Bronchial epithelial cell (primary cell): ENCODE measurements around the gene PODXL. TPM values are rescaled to one million over a fixed set of nuclear protein-coding genes. Genes with fewer than 3 reads are reported as not detected.

Experiments
- DNase-seq: peaks from one replicate; pipeline ENCODE4 v3.0.0-alpha.2; 2010; ENCODE audit warnings: low read depth
- FAIRE-seq: peaks from 2 replicates; lab custom pipeline; 2011; peaks lifted over from hg19 to GRCh38; lab: Jason Lieb, UNC
- H3K27me3 ChIP-seq: 2 replicates; pipeline ENCODE4 v1.5.1; 2011; ENCODE audit warnings: low read length; ENCODE audit not compliant: control insufficient read depth, insufficient read depth
- H3K36me3 ChIP-seq: 2 replicates; pipeline ENCODE4 v1.5.1; 2011; ENCODE audit warnings: low read length; ENCODE audit not compliant: control insufficient read depth, insufficient read depth
- H3K4me3 ChIP-seq: 2 replicates; pipeline ENCODE4 v1.5.1; 2011; ENCODE audit warnings: mild to moderate bottlenecking, low read depth, low read length, control low read depth
- total RNA-seq: library from RNA; depleted of rRNA; stranded (reverse); fragments of >200 nt; gene quantifications from 2 replicates; pipeline ENCODE4 v1.2.1, GENCODE V29; 2014
- TF ChIP-seq, protein P1 (sequence below): IDR thresholded peaks from 2 replicates; pipeline ENCODE4 v1.5.1; 2011; ENCODE audit warnings: mild to moderate bottlenecking, moderate library complexity, low read length, control low read depth, inconsistent platforms; ENCODE audit not compliant: insufficient read depth, severe bottlenecking

Gene PODXL
- total RNA-seq, 1 donor from 2014 or later, result 0.53 TPM

DNA sequence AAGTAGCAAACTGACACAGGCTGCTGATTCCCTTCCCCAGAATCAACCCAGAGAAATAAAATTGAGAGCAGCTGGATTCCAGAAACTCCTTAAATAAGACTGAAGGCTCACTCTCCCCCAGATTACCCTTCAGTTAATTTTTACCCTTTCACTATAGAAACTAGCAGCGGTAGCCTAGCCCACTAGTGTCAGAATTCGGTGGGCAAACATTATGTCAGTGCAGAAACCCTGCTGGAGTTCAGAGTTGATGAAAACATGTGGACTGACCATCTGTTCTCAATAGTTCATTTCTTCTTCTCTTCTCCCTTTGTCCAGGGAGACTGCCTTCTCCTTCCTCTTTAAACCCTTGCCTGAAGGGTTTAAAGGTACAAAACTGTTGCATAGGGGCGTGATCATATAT is 100.1 kb downstream of the PODXL start:
- DNase-seq (no peak), FAIRE-seq (no peak)
- Histone ChIP-seq H3K36me3 (no peaks in the 10 kb centered on the region), H3K4me3 (no peak overlapping the region), H3K27me3 (no peaks in the 10 kb centered on the region)
- TF ChIP-seq, protein P1, sequence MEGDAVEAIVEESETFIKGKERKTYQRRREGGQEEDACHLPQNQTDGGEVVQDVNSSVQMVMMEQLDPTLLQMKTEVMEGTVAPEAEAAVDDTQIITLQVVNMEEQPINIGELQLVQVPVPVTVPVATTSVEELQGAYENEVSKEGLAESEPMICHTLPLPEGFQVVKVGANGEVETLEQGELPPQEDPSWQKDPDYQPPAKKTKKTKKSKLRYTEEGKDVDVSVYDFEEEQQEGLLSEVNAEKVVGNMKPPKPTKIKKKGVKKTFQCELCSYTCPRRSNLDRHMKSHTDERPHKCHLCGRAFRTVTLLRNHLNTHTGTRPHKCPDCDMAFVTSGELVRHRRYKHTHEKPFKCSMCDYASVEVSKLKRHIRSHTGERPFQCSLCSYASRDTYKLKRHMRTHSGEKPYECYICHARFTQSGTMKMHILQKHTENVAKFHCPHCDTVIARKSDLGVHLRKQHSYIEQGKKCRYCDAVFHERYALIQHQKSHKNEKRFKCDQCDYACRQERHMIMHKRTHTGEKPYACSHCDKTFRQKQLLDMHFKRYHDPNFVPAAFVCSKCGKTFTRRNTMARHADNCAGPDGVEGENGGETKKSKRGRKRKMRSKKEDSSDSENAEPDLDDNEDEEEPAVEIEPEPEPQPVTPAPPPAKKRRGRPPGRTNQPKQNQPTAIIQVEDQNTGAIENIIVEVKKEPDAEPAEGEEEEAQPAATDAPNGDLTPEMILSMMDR, result no peak

DNA sequence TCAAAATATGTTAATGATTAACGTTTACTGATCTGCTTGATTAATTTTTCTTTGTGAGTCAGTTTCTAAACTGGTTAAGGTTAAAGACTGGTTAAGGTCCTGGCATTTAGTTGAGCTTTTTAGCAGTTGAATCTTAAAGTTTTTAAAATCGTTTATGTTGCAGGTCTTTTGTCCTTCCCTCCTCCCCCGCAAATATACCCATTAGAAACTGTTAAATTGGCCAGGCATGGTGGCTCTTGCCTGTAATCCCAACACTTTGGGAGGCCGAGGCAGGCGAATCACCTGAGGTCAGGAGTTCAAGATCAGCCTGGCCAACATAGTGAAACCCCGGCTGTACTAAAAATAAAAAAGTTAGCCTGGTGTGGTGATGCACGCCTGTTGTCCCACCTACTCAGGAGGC is 100.9 kb downstream of the PODXL start:
- no peak overlapping the region for H3K4me3 ChIP-seq
- H3K36me3 ChIP-seq, result no peaks in the 10 kb centered on the region
- DNase-seq (no peak), FAIRE-seq (no peak)
- no peaks in the 10 kb centered on the region for H3K27me3 ChIP-seq
- TF ChIP-seq, protein P1, result no peak

DNA sequence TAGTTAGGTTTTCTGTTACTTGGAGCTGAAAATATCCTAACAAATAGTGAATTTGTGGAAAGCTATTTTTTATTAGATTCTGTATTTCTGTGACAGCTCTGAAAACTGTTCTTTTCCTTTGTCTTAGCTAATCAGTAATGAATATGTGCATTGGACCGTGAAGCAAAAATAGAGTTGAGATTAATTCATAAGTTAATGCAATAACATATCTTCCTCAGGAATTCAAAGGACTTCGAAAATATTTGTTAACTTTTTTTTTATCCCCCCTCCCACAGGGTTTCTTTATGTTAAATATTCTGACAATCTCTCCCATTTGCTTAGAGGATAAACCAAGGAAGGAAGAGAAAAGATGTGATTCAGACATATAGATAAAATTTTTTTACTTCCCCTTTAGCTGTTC is 101.4 kb downstream of the PODXL start:
- TF ChIP-seq, protein P1, result no peak
- no peak for FAIRE-seq
- Histone ChIP-seq H3K27me3 (no peaks in the 10 kb centered on the region), H3K36me3 (no peaks in the 10 kb centered on the region), H3K4me3 (no peak overlapping the region)
- DNase-seq, result no peak

DNA sequence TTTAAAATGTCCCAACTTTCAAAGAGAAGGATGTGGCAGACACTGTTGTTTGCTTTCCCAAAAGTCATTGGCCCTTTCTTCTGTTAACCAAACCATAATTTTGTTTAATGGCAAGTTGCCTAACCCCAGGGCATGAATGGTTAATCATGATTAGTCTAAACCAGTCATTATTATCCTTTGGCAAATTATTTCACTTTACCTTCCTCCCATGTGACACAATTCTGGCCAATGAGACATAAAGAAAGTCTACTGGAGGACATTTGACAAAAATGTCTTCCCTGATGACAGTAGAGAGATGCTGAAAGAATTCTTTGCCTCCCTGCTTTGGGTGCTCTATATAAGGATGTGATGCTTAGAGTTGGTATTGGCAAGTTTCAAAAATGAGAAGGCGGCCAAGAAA is 101.9 kb downstream of the PODXL start:
- no peak for FAIRE-seq
- Histone ChIP-seq H3K36me3 (no peaks in the 10 kb centered on the region), H3K27me3 (no peaks in the 10 kb centered on the region), H3K4me3 (no peak overlapping the region)
- TF ChIP-seq, protein P1, result no peak
- no peak for DNase-seq

Other genes with a start within 250 kb of the PODXL start
- 20.0 and 22.0 TPM in 2 replicates for gene MKLN1, start 228.8 kb downstream of the PODXL start, total RNA-seq